ENCODE data around the gene CWF19L1. TPM values are rescaled to one million over a fixed set of nuclear protein-coding genes. Genes with fewer than 3 reads are reported as not detected.
"Not testable (repeated sequence)": the region's sequence is repeated elsewhere in the genome, so short reads cannot be mapped to it uniquely, and the experiment has no call there.

CWF19L1 gene
- total and polyA plus RNA-seq, 5 donors from 2014 or later: 30.7 to 51.8 (median 35.3) TPM

DNA sequence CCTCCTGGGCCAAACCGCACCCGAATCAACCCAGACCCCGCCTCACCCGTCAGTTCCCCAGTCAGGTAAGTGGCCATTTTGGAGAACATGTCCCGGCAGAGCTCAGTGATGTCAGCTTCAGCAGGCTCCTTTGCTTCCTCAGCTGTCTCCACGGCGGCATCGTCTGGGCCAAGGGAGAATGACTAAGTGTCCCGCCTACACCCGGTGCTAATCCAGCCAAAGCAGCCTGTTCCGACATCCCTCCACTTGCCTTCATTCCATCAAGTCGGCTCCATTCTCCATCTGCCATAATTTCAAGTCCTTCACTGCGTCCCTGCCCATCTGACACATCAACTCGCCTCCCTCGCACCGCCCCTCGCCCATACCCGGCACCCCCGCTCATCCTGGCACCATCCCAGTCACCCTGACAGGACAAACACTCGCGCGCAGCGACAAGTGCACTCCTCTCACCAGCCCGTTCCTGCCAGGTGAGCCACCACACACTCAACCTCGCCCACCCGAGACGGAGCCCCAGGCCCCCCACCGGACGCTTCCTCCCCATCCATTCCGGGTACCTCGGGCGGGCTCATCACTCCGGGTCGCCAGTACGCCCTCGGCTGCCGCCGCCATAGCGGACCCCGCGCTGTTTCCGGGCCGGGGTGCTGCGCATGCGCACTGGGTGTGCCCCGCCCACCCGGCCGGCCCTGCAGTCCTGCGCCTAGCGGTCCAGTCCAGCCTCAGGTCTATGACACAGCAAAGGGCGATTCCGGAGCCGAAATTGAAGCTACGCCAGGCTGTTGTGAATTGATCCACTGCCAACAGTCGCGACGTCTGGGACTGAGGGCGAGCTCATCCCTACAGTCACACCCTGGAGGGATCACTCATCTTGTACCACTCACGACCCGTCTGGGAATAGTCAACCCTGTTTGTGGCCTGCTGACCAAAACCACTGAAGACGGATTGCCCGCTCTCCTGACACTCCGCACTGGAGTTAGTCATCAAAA, 18.9 kb upstream of the CWF19L1 start, which contains the start of gene BLOC1S2:
Gene BLOC1S2 (minus strand): TSS at position 630 of the 983 bp plus-strand sequence. CDS start 21 bp downstream, at position 609.
- ATAC-seq (ENCODE audit: low read depth in 2 of 2) (peak; percentile 84 to 85), DNase-seq (peak; percentile 80 to 87 (median 87))
- Histone ChIP-seq H3K4me1 (ENCODE audit: control insufficient read depth, insufficient read depth, low read length, poor library complexity, severe bottlenecking) (peaks cover 25% of the 10 kb centered on the region), H3K27ac (ENCODE audit: insufficient read depth, low read length, poor library complexity, severe bottlenecking) (peak within 1 kb of the TSS; percentile 88), H3K36me3 (ENCODE audit: control insufficient read depth, insufficient read depth, low read length) (peaks cover 15% of the 10 kb centered on the region), H3K4me3 (ENCODE audit: low read depth, low read length) (peak within 1 kb of the TSS; percentile 92), H3K27me3 (ENCODE audit: control insufficient read depth, insufficient read depth, low read length) (no peaks in the 10 kb centered on the region), H3K9me3 (ENCODE audit: control insufficient read depth in 2 of 2, low read length in 2 of 2) (no peaks in the 10 kb centered on the region)
- peaks cover 14 to 39% (median 18%) of the 10 kb centered on the region in 4 donors for H3K4me1 Mint-ChIP-seq
- peaks cover 0 to 2% (median 0%) of the 10 kb centered on the region in 7 donors for H3K9me3 Mint-ChIP-seq
- H3K36me3 Mint-ChIP-seq: peaks cover 13% of the 10 kb centered on the region
- H3K27me3 Mint-ChIP-seq: no peaks in the 10 kb centered on the region
- peak within 1 kb of the TSS; percentile 96 to 99 (median 99) for H3K4me3 Mint-ChIP-seq
- peak within 1 kb of the TSS; percentile 97 to 99 (median 98) for H3K27ac Mint-ChIP-seq

DNA sequence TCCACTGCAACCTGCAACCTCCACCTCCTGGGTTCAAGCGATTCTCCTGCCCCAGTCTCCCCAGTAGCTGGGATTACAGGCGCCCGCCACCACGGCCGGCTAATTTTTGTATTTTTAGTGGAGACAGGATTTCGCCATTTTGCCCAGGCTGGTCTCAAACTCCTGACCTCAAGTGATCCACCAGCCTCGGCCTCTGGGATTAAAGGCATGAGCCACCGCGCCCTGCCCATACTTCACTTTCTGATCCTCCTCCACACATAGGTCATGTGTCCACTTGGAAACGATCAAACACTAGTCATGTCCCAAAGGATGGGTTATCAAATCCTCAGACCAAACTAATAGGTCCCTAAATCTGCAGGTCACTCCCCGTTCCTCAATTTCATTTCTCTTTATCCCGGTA, 17.9 kb upstream of the CWF19L1 start:
- H3K9me3 ChIP-seq (ENCODE audit: control insufficient read depth in 2 of 2, low read length in 2 of 2); H3K27me3 Mint-ChIP-seq; H3K9me3 Mint-ChIP-seq; ATAC-seq (ENCODE audit: low read depth in 2 of 2); H3K27me3 ChIP-seq (ENCODE audit: control insufficient read depth, insufficient read depth, low read length); DNase-seq: not testable (repeated sequence)
- Mint-ChIP-seq H3K4me1 (peaks cover 19 to 42% (median 23%) of the 10 kb centered on the region in 4 donors), H3K36me3 (peaks cover 17% of the 10 kb centered on the region), H3K4me3 (peak overlapping the region; percentile 96 to 99 (median 99)), H3K27ac (peak overlapping the region; percentile 14 to 99 (median 97))
- peak overlapping the region; percentile 92 for H3K4me3 ChIP-seq (ENCODE audit: low read depth, low read length)
- peaks cover 25% of the 10 kb centered on the region for H3K4me1 ChIP-seq (ENCODE audit: control insufficient read depth, insufficient read depth, low read length, poor library complexity, severe bottlenecking)
- H3K36me3 ChIP-seq (ENCODE audit: control insufficient read depth, insufficient read depth, low read length): peaks cover 20% of the 10 kb centered on the region
- peak overlapping the region; percentile 88 for H3K27ac ChIP-seq (ENCODE audit: insufficient read depth, low read length, poor library complexity, severe bottlenecking)

DNA sequence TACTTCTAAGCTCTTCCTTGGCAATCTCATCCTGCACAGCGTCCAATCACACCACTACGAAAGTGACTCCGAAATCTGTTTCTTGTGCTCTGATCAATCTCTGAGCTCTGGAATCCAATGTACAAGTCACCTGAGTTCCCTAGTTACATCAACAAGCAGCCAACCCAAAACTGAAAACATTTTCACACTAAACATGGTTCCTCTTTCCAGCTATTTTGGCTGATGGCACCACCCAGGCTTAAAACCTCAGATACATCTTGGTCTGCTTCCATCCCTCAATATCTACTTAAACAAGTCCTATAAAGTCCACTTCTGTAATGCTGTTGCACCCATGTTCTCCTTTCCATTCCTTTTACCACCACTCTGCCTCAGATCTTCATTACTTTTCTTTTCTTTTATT, 15.5 kb upstream of the CWF19L1 start:
- Mint-ChIP-seq H3K4me3 (no peak overlapping the region), H3K9me3 (peaks cover 0 to 2% (median 0%) of the 10 kb centered on the region in 7 donors), H3K27ac (no peak overlapping the region), H3K27me3 (no peaks in the 10 kb centered on the region), H3K36me3 (peaks cover 24% of the 10 kb centered on the region), H3K4me1 (peaks cover 19 to 42% (median 23%) of the 10 kb centered on the region in 4 donors)
- peaks cover 25% of the 10 kb centered on the region for H3K4me1 ChIP-seq (ENCODE audit: control insufficient read depth, insufficient read depth, low read length, poor library complexity, severe bottlenecking)
- H3K36me3 ChIP-seq (ENCODE audit: control insufficient read depth, insufficient read depth, low read length): peaks cover 37% of the 10 kb centered on the region
- ATAC-seq (ENCODE audit: low read depth in 2 of 2) (no peak), DNase-seq (no peak)
- H3K27me3 ChIP-seq (ENCODE audit: control insufficient read depth, insufficient read depth, low read length): no peaks in the 10 kb centered on the region
- H3K27ac ChIP-seq (ENCODE audit: insufficient read depth, low read length, poor library complexity, severe bottlenecking): no peak overlapping the region
- no peak overlapping the region for H3K4me3 ChIP-seq (ENCODE audit: low read depth, low read length)
- no peaks in the 10 kb centered on the region for H3K9me3 ChIP-seq (ENCODE audit: control insufficient read depth in 2 of 2, low read length in 2 of 2)

DNA sequence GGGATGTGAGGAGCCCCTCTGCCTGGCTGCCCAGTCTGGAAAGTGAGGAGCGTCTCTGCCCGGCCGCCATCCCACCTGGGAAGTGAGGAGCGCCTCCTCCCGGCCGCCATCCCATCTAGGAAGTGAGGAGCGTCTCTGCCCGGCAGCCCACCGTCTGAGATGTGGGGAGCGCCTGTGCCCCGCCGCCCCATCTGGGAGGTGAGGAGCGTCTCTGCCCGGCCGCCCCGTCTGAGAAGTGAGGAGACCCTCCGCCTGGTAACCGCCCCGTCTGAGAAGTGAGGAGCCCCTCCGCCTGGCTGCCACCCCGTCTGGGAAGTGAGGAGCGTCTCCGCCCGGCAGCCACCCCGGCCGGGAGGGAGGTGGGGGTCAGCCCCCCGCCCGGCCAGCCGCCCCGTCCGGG, 9.5 kb upstream of the CWF19L1 start:
- not testable (repeated sequence) for H3K27me3 Mint-ChIP-seq, H3K4me3 Mint-ChIP-seq
- H3K36me3 ChIP-seq (ENCODE audit: control insufficient read depth, insufficient read depth, low read length): peaks cover 39% of the 10 kb centered on the region

DNA sequence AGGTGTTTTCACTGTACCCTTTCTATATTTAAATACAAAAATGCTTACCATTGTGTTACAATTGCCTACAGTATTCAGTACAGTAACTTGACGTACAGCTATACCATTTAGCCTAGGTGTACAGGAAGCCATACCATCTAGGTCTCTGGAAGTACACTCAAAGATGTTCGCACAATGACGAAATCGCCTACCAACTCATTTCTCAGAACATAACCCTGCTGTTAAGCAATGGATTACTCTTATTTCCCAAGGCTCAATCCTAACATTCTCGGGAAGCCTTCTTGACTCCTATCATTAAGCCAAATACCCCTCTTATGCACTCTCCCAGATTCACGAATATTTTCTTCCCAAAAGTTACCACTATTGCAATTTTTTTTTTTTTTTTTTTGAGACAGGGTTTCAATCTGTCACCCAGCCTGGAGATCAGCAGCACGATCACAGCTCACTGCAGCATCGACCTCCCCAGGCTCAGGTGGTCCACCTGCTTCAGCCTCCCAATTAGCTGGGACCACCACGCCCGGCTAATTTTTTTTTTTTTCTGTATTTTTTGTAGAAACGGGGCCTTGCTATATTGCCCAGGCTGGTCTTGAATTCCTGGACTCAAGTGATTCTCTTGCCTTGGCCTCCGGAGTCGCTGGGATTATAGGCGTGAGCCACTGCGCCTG, 1.5 kb downstream of the CWF19L1 start:
- Histone ChIP-seq H3K4me3 (ENCODE audit: low read depth, low read length) (peak overlapping the region; percentile 54), H3K27me3 (ENCODE audit: control insufficient read depth, insufficient read depth, low read length) (no peaks in the 10 kb centered on the region), H3K9me3 (ENCODE audit: control insufficient read depth in 2 of 2, low read length in 2 of 2) (no peaks in the 10 kb centered on the region), H3K4me1 (ENCODE audit: control insufficient read depth, insufficient read depth, low read length, poor library complexity, severe bottlenecking) (peaks cover 33% of the 10 kb centered on the region), H3K36me3 (ENCODE audit: control insufficient read depth, insufficient read depth, low read length) (peaks cover 6% of the 10 kb centered on the region), H3K27ac (ENCODE audit: insufficient read depth, low read length, poor library complexity, severe bottlenecking) (no peak overlapping the region)
- Mint-ChIP-seq H3K27me3 (no peaks in the 10 kb centered on the region), H3K4me1 (peaks cover 29 to 61% (median 35%) of the 10 kb centered on the region in 4 donors), H3K9me3 (no peaks in the 10 kb centered on the region), H3K4me3 (peak overlapping the region; percentile 95 to 100 (median 98)), H3K36me3 (peaks cover 7% of the 10 kb centered on the region), H3K27ac (peak overlapping the region; percentile 17 to 94 (median 85))
- DNase-seq (no peak), ATAC-seq (ENCODE audit: low read depth in 2 of 2) (no peak)

More for the DNA sequence above, 9.5 kb upstream of the CWF19L1 start:
- peaks cover 21% of the 10 kb centered on the region for H3K36me3 Mint-ChIP-seq
- H3K4me1 Mint-ChIP-seq; H3K4me1 ChIP-seq (ENCODE audit: control insufficient read depth, insufficient read depth, low read length, poor library complexity, severe bottlenecking); ATAC-seq (ENCODE audit: low read depth in 2 of 2); H3K4me3 ChIP-seq (ENCODE audit: low read depth, low read length); H3K27me3 ChIP-seq (ENCODE audit: control insufficient read depth, insufficient read depth, low read length); H3K27ac Mint-ChIP-seq; H3K9me3 ChIP-seq (ENCODE audit: control insufficient read depth in 2 of 2, low read length in 2 of 2); H3K9me3 Mint-ChIP-seq; DNase-seq; H3K27ac ChIP-seq (ENCODE audit: insufficient read depth, low read length, poor library complexity, severe bottlenecking): not testable (repeated sequence)

DNA sequence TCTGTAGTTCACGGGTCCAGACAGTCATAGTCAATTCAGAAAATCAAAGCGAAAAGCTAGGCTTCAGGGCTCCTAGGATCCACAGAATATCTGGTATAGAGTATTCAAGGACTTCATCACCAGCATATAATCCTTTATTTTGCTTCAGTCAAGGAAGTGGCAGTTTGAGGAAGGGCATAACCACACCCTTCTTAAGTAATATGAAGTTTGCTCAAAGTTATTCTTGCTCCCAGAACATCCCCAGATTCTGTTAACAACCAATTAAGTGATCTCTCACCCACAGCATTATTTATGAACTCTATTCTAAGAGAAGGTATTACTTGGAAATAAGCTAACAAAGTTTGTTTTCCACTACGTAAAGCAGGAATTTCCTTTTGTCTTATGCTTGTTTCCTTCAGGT, 13.2 kb downstream of the CWF19L1 start:
- Mint-ChIP-seq H3K4me1 (peaks cover 5 to 16% (median 8%) of the 10 kb centered on the region in 4 donors), H3K4me3 (no peak overlapping the region), H3K27me3 (no peaks in the 10 kb centered on the region), H3K9me3 (no peaks in the 10 kb centered on the region), H3K27ac (no peak overlapping the region), H3K36me3 (peaks cover 62% of the 10 kb centered on the region)
- H3K4me1 ChIP-seq (ENCODE audit: control insufficient read depth, insufficient read depth, low read length, poor library complexity, severe bottlenecking): no peaks in the 10 kb centered on the region
- ATAC-seq (ENCODE audit: low read depth in 2 of 2) (no peak), DNase-seq (no peak)
- peaks cover 83% of the 10 kb centered on the region for H3K36me3 ChIP-seq (ENCODE audit: control insufficient read depth, insufficient read depth, low read length)
- H3K27ac ChIP-seq (ENCODE audit: insufficient read depth, low read length, poor library complexity, severe bottlenecking): no peak overlapping the region
- H3K4me3 ChIP-seq (ENCODE audit: low read depth, low read length): no peak overlapping the region
- no peaks in the 10 kb centered on the region for H3K9me3 ChIP-seq (ENCODE audit: control insufficient read depth in 2 of 2, low read length in 2 of 2)
- no peaks in the 10 kb centered on the region for H3K27me3 ChIP-seq (ENCODE audit: control insufficient read depth, insufficient read depth, low read length)

DNA sequence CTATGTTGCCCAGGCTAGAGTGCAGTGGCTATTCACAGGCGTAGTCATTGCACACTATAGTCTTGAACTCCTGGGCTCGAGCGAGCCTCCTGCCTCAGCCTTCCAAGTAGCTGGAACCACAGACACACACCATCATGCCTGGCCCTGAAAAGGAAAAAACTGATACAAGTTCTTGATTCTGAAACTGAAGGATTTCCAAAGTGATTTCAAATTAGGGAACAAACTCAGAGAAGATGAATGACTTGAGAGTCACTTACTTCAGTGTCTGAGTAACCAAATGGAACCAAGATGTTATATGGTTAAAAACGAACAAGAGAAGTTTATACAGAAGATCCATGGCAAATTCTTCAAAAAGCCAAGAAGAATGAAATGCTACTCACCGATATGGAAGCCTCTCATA, 14.4 kb downstream of the CWF19L1 start:
- no peaks in the 10 kb centered on the region for H3K9me3 Mint-ChIP-seq
- Histone ChIP-seq H3K36me3 (ENCODE audit: control insufficient read depth, insufficient read depth, low read length) (peaks cover 88% of the 10 kb centered on the region), H3K9me3 (ENCODE audit: control insufficient read depth in 2 of 2, low read length in 2 of 2) (no peaks in the 10 kb centered on the region), H3K4me3 (ENCODE audit: low read depth, low read length) (no peak overlapping the region), H3K27me3 (ENCODE audit: control insufficient read depth, insufficient read depth, low read length) (no peaks in the 10 kb centered on the region), H3K4me1 (ENCODE audit: control insufficient read depth, insufficient read depth, low read length, poor library complexity, severe bottlenecking) (no peaks in the 10 kb centered on the region), H3K27ac (ENCODE audit: insufficient read depth, low read length, poor library complexity, severe bottlenecking) (no peak overlapping the region)
- H3K27me3 Mint-ChIP-seq: no peaks in the 10 kb centered on the region
- no peak overlapping the region for H3K4me3 Mint-ChIP-seq
- DNase-seq (no peak), ATAC-seq (ENCODE audit: low read depth in 2 of 2) (no peak)
- peaks cover 0 to 11% (median 5%) of the 10 kb centered on the region in 4 donors for H3K4me1 Mint-ChIP-seq
- H3K27ac Mint-ChIP-seq: no peak overlapping the region
- peaks cover 61% of the 10 kb centered on the region for H3K36me3 Mint-ChIP-seq
